D721Med (cell line): Measurements from ENCODE around the gene PCNX4.

Experiments used
- DNase-seq: peaks from one replicate; pipeline ENCODE4 v3.0.0; 2011; ENCODE audit warnings: low spot score; ENCODE audit not compliant: insufficient read length
- FAIRE-seq: peaks from 2 replicates; lab custom pipeline; 2011; peaks lifted over from hg19 to GRCh38; lab: Jason Lieb, UNC
- CTCF ChIP-seq: IDR thresholded peaks from 2 replicates; pipeline ENCODE4 v1.5.1; 2012; ENCODE audit warnings: mild to moderate bottlenecking, control low read depth; ENCODE audit not compliant: insufficient read depth; ENCODE audit errors: missing control alignments

PCNX4 gene

GRCh38 chr14:60204104-60204842 lies 112.5 kb downstream of the PCNX4 start:
- no peak for DNase-seq
- no peak for FAIRE-seq
- TF ChIP-seq CTCF = no peak

- no peak for TF ChIP-seq CTCF
- DNase-seq (no peak), FAIRE-seq (no peak)
Observed at GRCh38 chr14:60204843-60205774, 113.4 kb downstream of the PCNX4 start.

GRCh38 chr14:60206249-60206670 lies 114.5 kb downstream of the PCNX4 start:
- DNase-seq (no peak), FAIRE-seq (no peak)
- TF ChIP-seq CTCF = no peak

GRCh38 chr14:60206837-60207533 lies 115.3 kb downstream of the PCNX4 start:
- DNase-seq (no peak), FAIRE-seq (no peak)
- no peak for TF ChIP-seq CTCF

- FAIRE-seq (no peak), DNase-seq (no peak)
- no peak for TF ChIP-seq CTCF
Observed at GRCh38 chr14:60210703-60211102, 119.0 kb downstream of the PCNX4 start.

- FAIRE-seq (no peak), DNase-seq (no peak)
- TF ChIP-seq CTCF = no peak
Observed at GRCh38 chr14:60211153-60211552, 119.4 kb downstream of the PCNX4 start.
